ENCODE data around the gene EBNA1BP2.

The EBNA1BP2 gene

DNA sequence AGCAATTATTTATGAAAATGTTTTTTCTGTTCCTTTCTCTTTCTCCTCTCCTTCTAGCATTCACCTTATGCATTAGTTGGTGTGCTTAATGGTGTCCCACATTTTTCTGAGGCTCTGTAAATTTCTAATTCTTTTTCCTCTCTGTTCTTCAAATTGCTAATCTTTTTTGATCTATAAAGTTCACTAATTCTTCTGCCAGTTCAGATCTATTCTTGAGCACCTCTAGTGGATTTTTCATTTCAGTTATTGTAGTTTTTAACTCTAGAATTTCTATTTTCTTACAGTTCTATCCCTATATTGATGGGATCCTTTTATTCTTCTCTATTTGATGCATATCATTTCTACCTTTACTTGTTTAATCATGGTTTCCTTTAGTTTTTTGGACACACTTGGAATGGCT lies 22.4 kb upstream of the EBNA1BP2 start:
- no peak for ATAC-seq
- no peak for TF ChIP-seq ISL1 (CRISPR knock-in tag; IDR thresholded peaks at IDR 0.05)
- TF ChIP-seq ZC3H10 (CRISPR knock-in tag; IDR thresholded peaks at IDR 0.05), result no peak
- TF ChIP-seq TOX (CRISPR knock-in tag; IDR thresholded peaks at IDR 0.05; ENCODE audit: borderline replicate concordance), result no peak
- TF ChIP-seq RARB (CRISPR knock-in tag; IDR thresholded peaks at IDR 0.05), result no peak
- TF ChIP-seq, protein P1, sequence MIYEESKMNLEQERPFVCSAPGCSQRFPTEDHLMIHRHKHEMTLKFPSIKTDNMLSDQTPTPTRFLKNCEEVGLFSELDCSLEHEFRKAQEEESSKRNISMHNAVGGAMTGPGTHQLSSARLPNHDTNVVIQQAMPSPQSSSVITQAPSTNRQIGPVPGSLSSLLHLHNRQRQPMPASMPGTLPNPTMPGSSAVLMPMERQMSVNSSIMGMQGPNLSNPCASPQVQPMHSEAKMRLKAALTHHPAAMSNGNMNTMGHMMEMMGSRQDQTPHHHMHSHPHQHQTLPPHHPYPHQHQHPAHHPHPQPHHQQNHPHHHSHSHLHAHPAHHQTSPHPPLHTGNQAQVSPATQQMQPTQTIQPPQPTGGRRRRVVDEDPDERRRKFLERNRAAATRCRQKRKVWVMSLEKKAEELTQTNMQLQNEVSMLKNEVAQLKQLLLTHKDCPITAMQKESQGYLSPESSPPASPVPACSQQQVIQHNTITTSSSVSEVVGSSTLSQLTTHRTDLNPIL (CRISPR knock-in tag; IDR thresholded peaks at IDR 0.05; ENCODE audit: low read depth), result no peak
- no peak for TF ChIP-seq CSDC2 (CRISPR knock-in tag; IDR thresholded peaks at IDR 0.05)
- no peak for TF ChIP-seq ARNTL (CRISPR knock-in tag; IDR thresholded peaks at IDR 0.05; ENCODE audit: borderline replicate concordance, low read depth)

DNA sequence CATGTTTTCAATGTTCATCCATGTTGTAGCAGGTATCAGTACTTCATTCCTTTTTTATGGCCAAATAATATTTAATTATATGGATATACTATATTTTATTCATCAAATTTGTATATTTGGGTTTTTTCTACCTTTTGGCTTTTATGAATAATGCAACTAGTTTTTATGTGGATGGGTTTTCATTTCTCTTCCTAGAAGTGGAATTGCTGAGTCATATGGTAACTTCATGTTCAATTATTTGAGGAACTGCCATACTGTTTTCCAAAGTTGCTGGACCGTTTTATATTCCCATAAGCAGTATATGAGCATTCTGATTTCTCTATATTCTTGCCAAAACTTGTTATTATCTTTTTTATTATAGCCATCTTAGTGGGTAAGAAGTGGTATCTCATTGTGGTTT lies 16.0 kb upstream of the EBNA1BP2 start:
- TF ChIP-seq GLIS3 (CRISPR knock-in tag; IDR thresholded peaks at IDR 0.05) (no peak), OSR1 (CRISPR knock-in tag; IDR thresholded peaks at IDR 0.05) (no peak), RARB (CRISPR knock-in tag; IDR thresholded peaks at IDR 0.05) (no peak), ZFP30 (CRISPR knock-in tag; IDR thresholded peaks at IDR 0.05) (no peak), ZNF8 (CRISPR knock-in tag; IDR thresholded peaks at IDR 0.05) (no peak), ISL1 (CRISPR knock-in tag; IDR thresholded peaks at IDR 0.05) (no peak), BACH2 (CRISPR knock-in tag; IDR thresholded peaks at IDR 0.05; ENCODE audit: borderline replicate concordance) (no peak), SNAI2 (CRISPR knock-in tag; IDR thresholded peaks at IDR 0.05) (no peak), ARNTL (CRISPR knock-in tag; IDR thresholded peaks at IDR 0.05; ENCODE audit: borderline replicate concordance, low read depth) (no peak), ESRRG (CRISPR knock-in tag; IDR thresholded peaks at IDR 0.05) (no peak)
- TF ChIP-seq, protein P1 (CRISPR knock-in tag; IDR thresholded peaks at IDR 0.05; ENCODE audit: low read depth), result no peak
- TF ChIP-seq, protein P2, sequence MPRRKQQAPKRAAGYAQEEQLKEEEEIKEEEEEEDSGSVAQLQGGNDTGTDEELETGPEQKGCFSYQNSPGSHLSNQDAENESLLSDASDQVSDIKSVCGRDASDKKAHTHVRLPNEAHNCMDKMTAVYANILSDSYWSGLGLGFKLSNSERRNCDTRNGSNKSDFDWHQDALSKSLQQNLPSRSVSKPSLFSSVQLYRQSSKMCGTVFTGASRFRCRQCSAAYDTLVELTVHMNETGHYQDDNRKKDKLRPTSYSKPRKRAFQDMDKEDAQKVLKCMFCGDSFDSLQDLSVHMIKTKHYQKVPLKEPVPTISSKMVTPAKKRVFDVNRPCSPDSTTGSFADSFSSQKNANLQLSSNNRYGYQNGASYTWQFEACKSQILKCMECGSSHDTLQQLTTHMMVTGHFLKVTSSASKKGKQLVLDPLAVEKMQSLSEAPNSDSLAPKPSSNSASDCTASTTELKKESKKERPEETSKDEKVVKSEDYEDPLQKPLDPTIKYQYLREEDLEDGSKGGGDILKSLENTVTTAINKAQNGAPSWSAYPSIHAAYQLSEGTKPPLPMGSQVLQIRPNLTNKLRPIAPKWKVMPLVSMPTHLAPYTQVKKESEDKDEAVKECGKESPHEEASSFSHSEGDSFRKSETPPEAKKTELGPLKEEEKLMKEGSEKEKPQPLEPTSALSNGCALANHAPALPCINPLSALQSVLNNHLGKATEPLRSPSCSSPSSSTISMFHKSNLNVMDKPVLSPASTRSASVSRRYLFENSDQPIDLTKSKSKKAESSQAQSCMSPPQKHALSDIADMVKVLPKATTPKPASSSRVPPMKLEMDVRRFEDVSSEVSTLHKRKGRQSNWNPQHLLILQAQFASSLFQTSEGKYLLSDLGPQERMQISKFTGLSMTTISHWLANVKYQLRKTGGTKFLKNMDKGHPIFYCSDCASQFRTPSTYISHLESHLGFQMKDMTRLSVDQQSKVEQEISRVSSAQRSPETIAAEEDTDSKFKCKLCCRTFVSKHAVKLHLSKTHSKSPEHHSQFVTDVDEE (CRISPR knock-in tag; IDR thresholded peaks at IDR 0.05), result no peak
- TF ChIP-seq, protein P3, sequence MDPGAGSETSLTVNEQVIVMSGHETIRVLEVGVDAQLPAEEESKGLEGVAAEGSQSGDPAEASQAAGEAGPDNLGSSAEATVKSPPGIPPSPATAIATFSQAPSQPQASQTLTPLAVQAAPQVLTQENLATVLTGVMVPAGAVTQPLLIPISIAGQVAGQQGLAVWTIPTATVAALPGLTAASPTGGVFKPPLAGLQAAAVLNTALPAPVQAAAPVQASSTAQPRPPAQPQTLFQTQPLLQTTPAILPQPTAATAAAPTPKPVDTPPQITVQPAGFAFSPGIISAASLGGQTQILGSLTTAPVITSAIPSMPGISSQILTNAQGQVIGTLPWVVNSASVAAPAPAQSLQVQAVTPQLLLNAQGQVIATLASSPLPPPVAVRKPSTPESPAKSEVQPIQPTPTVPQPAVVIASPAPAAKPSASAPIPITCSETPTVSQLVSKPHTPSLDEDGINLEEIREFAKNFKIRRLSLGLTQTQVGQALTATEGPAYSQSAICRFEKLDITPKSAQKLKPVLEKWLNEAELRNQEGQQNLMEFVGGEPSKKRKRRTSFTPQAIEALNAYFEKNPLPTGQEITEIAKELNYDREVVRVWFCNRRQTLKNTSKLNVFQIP (CRISPR knock-in tag; IDR thresholded peaks at IDR 0.05; ENCODE audit: borderline replicate concordance, low read depth), result no peak
- ATAC-seq, result no peak

DNA sequence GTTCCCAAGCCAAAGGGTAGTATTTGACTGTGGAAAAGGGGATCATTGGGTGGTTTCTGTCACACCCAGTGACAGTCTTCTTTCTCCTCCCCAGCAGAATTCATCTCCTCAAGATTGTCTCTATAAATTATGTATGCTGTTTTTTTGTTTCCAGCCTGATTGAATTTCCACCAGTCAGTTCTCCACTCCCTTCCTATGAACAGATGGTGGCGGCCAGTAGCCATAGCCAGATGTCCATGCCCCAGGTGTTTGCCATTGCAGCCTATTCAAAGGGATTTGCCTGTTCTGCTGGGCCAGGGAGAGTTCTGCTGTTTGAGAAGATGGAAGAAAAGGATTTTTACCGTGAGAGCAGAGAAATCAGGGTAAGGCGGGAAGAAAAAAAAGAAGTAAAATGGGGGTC lies 12.9 kb upstream of the EBNA1BP2 start:
- ATAC-seq, result no peak
- TF ChIP-seq ISL1 (CRISPR knock-in tag; IDR thresholded peaks at IDR 0.05) (no peak), BACH2 (CRISPR knock-in tag; IDR thresholded peaks at IDR 0.05; ENCODE audit: borderline replicate concordance) (no peak)
- TF ChIP-seq, protein P4, sequence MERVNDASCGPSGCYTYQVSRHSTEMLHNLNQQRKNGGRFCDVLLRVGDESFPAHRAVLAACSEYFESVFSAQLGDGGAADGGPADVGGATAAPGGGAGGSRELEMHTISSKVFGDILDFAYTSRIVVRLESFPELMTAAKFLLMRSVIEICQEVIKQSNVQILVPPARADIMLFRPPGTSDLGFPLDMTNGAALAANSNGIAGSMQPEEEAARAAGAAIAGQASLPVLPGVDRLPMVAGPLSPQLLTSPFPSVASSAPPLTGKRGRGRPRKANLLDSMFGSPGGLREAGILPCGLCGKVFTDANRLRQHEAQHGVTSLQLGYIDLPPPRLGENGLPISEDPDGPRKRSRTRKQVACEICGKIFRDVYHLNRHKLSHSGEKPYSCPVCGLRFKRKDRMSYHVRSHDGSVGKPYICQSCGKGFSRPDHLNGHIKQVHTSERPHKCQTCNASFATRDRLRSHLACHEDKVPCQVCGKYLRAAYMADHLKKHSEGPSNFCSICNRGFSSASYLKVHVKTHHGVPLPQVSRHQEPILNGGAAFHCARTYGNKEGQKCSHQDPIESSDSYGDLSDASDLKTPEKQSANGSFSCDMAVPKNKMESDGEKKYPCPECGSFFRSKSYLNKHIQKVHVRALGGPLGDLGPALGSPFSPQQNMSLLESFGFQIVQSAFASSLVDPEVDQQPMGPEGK (CRISPR knock-in tag; IDR thresholded peaks at IDR 0.05; ENCODE audit: borderline replicate concordance), result no peak

DNA sequence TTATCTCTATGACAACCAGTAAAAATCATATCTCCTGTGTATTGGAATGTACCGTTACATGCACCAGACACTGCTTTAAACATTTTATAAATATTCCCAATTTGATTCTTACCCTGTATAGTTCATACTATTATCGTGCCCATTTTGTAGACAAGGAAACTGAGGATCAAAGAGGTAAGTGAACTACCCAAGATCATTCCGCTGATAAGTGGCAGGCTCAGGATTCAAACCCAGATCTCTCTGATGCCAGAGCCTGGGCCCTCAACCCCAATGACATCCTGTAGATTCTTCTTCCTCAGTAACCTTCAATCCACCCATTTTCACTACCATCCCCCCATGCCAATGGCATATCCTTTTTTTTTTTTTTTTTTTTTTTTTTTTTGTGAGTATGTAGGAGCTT lies 12.3 kb upstream of the EBNA1BP2 start:
- no peak for ATAC-seq
- TF ChIP-seq PPARA (CRISPR knock-in tag; IDR thresholded peaks at IDR 0.05; ENCODE audit: borderline replicate concordance), result no peak
- TF ChIP-seq ISL1 (CRISPR knock-in tag; IDR thresholded peaks at IDR 0.05), result no peak
- no peak for TF ChIP-seq ZNF70 (CRISPR knock-in tag; IDR thresholded peaks at IDR 0.05)
- TF ChIP-seq OSR1 (CRISPR knock-in tag; IDR thresholded peaks at IDR 0.05), result no peak
- TF ChIP-seq, protein P1 (CRISPR knock-in tag; IDR thresholded peaks at IDR 0.05; ENCODE audit: low read depth), result no peak
- no peak for TF ChIP-seq ZC3H10 (CRISPR knock-in tag; IDR thresholded peaks at IDR 0.05)
- no peak for TF ChIP-seq RARB (CRISPR knock-in tag; IDR thresholded peaks at IDR 0.05)
- no peak for TF ChIP-seq ZNF8 (CRISPR knock-in tag; IDR thresholded peaks at IDR 0.05)
- TF ChIP-seq ZFP30 (CRISPR knock-in tag; IDR thresholded peaks at IDR 0.05), result no peak
- TF ChIP-seq ZNF565 (CRISPR knock-in tag; conservative IDR thresholded peaks at IDR 0.05; ENCODE audit: low read depth), result no peak
- no peak for TF ChIP-seq ESRRG (CRISPR knock-in tag; IDR thresholded peaks at IDR 0.05)
- TF ChIP-seq TCF4 (CRISPR knock-in tag; IDR thresholded peaks at IDR 0.05; ENCODE audit: borderline replicate concordance), result no peak
- no peak for TF ChIP-seq ZFP3 (CRISPR knock-in tag; IDR thresholded peaks at IDR 0.05)
- no peak for TF ChIP-seq GLIS3 (CRISPR knock-in tag; IDR thresholded peaks at IDR 0.05)
- TF ChIP-seq, protein P5, sequence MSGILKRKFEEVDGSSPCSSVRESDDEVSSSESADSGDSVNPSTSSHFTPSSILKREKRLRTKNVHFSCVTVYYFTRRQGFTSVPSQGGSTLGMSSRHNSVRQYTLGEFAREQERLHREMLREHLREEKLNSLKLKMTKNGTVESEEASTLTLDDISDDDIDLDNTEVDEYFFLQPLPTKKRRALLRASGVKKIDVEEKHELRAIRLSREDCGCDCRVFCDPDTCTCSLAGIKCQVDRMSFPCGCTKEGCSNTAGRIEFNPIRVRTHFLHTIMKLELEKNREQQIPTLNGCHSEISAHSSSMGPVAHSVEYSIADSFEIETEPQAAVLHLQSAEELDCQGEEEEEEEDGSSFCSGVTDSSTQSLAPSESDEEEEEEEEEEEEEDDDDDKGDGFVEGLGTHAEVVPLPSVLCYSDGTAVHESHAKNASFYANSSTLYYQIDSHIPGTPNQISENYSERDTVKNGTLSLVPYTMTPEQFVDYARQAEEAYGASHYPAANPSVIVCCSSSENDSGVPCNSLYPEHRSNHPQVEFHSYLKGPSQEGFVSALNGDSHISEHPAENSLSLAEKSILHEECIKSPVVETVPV (CRISPR knock-in tag; IDR thresholded peaks at IDR 0.05), result no peak
